AG09309 (cell line): ENCODE results near the gene POC1A.
A peak's percentile ranks its signal among the peaks of the same experiment; 100 is the strongest.

Experiments
- DNase-seq: peaks from one replicate; pipeline ENCODE4 v3.0.0-alpha.2; 2010; ENCODE audit warnings: low read depth
- H3K4me3 ChIP-seq: 2 replicates; pipeline ENCODE4 v1.5.1; 2011; ENCODE audit warnings: mild to moderate bottlenecking, low read depth, low read length, moderate library complexity; ENCODE audit not compliant: control insufficient read depth
- TF ChIP-seq, protein P1 (sequence below): IDR thresholded peaks from 2 replicates; pipeline ENCODE4 v1.5.1; 2011; ENCODE audit warnings: mild to moderate bottlenecking, low read depth, low read length, inconsistent platforms; ENCODE audit not compliant: insufficient read depth, control insufficient read depth; ENCODE audit errors: missing control alignments

The POC1A gene

DNA sequence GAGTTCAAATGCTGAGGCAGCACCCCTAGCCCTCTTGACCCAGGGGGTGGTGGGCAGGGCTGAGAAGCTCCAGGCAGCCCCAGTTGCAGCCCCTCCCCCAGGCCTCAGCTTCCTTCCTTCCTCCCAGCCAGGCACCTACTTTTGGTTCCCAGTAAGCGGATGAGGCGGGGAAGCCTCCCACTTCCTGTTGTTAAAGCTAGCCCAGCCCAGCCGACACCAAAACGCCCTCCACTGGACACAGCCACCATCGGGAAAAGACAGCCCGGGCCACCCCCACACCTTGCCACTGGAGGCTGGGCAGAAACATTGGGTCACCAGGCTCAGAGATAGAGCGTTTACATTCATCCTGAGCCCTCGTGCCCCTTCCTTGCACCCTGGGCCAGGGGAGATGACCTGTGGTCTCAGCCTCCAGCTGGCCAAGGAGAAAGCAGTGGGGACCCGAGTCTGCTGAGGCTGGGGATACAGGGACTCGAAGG, 101.4 kb downstream of the POC1A start:
- TF ChIP-seq, protein P1, sequence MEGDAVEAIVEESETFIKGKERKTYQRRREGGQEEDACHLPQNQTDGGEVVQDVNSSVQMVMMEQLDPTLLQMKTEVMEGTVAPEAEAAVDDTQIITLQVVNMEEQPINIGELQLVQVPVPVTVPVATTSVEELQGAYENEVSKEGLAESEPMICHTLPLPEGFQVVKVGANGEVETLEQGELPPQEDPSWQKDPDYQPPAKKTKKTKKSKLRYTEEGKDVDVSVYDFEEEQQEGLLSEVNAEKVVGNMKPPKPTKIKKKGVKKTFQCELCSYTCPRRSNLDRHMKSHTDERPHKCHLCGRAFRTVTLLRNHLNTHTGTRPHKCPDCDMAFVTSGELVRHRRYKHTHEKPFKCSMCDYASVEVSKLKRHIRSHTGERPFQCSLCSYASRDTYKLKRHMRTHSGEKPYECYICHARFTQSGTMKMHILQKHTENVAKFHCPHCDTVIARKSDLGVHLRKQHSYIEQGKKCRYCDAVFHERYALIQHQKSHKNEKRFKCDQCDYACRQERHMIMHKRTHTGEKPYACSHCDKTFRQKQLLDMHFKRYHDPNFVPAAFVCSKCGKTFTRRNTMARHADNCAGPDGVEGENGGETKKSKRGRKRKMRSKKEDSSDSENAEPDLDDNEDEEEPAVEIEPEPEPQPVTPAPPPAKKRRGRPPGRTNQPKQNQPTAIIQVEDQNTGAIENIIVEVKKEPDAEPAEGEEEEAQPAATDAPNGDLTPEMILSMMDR, result peak; percentile 71
- DNase-seq, result peak; percentile 44
- H3K4me3 ChIP-seq, result peak overlapping the region; percentile 41

DNA sequence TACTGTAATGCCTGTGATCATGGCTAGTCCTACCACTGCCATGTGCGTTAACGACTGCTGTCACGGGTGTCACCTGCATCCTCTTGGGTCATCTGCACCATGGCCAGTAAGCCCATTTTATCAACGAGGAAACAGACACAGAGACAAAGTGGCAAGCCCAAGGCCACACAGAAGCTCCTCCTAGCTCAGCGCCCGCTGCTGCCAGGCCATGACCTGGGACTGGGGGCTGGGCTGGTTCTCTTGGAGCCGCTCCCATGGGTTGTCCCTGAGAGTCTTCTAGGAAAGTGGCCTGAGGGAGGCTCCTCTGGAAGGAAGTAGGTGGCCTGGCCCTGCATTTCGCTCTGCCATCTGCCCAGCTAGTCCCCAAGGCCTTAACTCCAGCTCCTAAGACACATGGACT, 102.8 kb downstream of the POC1A start:
- TF ChIP-seq, protein P1, result no peak
- DNase-seq, result no peak

DNA sequence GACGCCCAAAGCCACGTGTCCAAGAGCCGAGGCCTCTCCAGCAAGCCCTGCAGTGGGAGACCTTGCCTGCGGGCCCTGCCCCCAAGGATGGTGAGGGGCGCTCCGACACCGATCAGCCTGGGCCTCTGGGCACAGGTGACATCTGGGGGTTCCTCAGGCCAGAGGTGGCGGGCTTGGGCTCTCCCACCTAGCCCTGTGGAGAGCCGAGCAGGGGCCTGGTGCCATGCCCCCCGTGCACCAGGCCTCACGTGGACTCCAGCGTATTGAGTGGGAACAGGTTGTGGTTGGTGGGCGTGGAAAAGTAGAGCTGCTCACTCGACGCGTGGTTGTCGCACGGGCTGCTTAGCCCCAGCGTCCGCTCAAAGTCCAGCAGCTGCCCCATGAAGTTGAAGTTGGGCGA, 103.7 kb downstream of the POC1A start:
- H3K4me3 ChIP-seq, result no peak overlapping the region
- DNase-seq, result no peak
- TF ChIP-seq, protein P1, result no peak

More for the DNA sequence above, 102.8 kb downstream of the POC1A start:
- H3K4me3 ChIP-seq, result no peak overlapping the region

DNA sequence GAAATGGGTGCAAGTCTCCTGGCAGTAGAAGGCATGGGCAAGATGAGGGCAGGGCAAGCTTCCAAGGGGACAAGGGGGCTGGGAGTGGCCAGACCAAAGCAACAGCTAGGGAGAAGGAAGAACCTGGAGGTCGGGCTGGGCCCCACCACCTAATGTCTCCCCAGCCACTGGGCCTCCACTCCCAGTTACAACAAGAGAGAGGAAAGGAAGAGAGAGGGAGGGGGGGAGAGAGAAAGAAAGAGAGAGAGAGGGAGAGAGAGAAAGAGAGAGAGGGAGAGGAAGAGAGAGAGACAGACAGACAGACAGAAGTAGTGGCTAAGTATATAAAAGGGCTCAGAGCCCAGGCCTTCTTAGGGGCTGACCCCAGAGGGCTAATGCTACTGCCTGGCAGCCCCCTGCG, 104.7 kb downstream of the POC1A start:
- TF ChIP-seq, protein P1, result no peak
- no peak overlapping the region for H3K4me3 ChIP-seq
- no peak for DNase-seq

DNA sequence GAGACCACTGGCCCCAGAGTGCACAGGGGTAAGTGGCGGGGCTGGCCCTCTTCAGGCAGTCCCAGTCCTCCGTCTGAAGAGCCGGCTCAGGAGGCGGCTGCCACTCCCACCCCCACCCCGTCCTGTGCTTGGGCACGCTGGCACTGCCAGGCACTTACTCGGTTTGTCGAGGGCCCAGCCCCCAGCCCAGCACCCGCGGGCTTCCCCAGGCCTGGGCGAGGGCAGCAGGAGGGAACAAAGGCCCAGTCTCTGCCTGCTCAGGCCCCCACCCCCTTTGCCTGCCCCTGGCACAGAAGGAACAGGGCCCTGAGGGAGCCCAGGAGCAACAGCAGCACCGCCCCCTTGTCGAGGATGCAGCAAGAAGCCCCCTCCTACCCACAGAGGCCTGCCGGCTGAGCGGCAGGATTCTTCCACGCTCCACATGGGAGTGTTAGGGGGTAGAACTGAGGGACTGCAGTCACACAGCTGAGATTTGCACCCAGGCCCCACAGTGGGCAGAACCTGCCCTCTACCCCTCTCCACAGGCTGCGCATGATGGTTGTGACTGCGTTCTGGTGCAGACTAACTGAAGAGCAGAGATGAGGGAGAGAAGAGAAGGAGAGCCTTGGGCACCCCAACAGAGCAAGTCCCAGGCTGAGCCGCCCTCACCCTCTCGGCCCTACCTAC, 106.8 kb downstream of the POC1A start:
- TF ChIP-seq, protein P1, result no peak
- DNase-seq, result no peak
- no peak overlapping the region; the same call in 1 of the 2 replicates for H3K4me3 ChIP-seq

DNA sequence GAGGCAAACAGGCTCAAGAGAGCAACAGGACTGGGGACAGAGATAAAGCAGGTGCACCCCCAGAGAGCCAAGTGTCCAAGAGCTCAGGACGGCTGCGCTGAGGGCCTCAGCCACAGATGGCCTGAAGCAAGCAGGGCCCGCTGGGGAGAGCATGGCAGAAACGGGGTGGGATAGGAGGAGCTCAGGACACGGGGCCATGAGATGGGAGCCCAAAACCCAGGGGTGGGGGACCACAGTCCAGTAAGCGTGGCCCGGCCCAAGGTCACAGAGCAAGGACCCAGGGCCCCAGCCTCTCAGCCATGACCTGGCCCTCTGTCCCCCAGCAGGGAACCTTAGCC, 107.4 kb downstream of the POC1A start:
- DNase-seq, result no peak
- H3K4me3 ChIP-seq, result peak overlapping the region; percentile 13

More for the DNA sequence above, 107.4 kb downstream of the POC1A start:
- TF ChIP-seq, protein P1, result no peak
